RCC 7860 (cell line): ENCODE measurements around the gene E4F1.
"Not testable (repeated sequence)": the region's sequence is repeated elsewhere in the genome, so short reads cannot be mapped to it uniquely, and the experiment has no call there.

Source experiments
- DNase-seq: peaks from one replicate; pipeline ENCODE4 v3.0.0-alpha.2; 2015; ENCODE audit warnings: low spot score
- FAIRE-seq: peaks from 2 replicates; lab custom pipeline; 2012; peaks lifted over from hg19 to GRCh38; lab: Jason Lieb, UNC

E4F1 gene

DNA sequence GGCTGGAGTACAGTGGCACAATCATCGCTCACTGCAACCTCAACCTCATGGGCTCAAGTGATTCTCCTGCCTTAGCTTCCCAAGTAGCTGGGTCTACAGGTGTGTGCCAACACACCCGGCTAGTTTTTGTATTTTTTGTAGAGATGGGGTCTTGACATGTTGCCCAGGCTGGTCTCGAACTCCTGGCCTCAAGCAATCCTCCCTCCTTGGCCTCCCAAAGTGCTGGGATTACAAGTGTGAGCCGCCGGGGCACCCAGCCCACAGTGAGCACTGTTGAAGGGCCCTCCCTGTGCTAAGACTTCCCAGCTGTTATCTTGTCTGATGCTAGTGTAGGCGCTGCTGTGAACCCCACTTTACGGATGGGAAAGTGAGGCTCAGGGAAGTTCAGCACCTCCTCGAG is 35.0 kb upstream of the E4F1 start:
- no peak for FAIRE-seq
- no peak for DNase-seq

DNA sequence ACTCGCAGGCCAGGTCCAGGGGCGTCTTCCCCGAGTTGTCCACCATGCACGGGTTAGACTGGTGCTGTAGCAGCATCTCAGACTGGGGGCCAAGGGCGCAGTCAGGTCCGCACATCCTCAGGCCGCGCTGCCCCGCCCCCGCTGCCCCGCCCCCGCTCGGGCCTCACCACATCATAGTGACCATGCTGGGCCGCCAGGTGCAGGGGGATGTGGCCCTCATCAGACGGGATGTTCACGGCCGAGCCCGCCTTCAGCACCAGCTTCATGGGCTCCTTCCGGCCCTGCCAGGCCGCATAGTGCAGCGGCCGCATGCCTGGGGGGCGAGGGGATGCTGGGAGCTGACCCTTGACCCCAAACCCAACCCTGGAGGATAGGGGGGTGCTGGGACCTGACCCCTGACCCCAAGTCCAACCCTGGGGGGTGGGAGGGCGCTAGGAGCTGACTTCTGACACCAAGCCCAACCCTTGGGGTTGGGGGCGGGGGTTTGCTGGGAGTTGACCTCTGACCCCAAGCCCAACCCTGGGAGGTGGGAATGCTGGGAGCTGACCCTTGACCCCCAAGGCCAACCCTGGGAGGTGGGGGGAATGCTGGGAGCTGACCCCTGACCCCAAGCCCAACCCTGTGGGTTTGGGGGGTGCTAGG is 34.0 kb upstream of the E4F1 start:
- no peak for FAIRE-seq
- no peak for DNase-seq

DNA sequence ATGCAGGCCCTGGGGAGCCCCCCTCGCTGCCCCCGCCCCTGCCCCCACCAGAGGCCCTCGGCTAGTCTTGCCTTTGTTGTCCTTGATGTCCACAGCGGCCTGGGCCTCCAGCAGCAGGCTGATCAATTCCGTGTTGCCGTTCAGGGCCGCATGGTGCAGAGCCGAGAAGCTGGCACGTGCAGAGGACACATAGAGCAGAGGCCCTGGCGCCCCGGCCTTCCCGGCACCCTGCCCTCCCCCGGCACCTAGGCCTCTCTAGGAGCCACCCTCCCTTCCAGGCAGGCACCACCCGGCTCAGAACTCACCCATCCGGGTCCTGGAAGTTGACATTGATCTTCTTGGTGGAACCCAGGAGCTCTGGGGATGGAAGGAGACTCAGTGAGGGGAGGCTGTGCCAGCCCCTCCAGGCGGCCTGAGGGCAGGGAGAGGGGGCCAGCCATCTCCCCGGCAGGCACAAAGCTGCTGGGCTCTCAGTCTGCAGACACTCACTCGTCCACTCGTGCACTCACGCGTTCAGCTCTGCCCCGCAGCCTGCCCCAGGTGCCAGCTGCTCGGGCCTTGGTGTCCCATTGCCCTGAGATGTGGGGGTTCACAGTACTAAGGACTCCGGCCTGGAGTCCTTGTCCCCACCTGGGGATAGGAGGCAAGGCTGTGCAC is 33.3 kb upstream of the E4F1 start:
- no peak for DNase-seq
- FAIRE-seq: no peak

DNA sequence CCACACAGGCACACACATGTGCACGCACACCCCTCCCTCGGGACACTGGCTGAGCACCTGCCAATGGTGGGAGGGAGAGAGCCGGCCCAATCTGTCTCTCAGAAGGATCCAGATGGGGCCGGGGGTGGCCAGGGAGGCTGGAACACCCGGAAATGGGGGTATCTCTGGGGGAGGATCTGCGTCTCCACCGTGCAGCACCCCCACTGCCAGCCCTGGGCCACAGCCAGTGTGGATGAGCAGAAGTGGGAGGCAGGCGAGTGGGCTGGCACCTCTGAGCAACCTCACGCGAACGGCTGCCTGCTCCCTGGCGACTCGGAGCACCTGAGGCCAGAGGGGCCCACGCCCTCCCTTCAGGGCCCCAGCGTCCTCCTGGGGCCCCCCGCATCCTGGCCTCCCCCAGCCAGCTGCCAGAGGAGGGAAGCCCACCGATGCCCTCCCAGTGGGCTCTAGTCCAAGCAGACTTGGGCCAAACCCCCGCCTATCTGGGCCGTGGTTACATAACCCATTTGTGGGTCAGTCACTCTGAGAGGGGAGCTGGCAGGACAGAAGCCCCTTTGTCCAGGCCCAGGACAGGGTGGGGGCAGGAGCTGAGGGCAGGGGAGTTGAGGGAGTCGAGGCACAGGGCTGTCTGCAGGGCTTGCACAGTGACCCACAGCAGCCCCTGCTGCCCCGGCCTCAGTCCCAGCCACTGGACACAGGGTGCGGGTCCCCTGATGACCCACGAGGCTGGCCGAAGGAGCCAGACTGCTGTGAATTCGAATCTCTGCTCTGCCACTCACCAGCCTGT is 32.5 kb upstream of the E4F1 start:
- no peak for FAIRE-seq

DNA sequence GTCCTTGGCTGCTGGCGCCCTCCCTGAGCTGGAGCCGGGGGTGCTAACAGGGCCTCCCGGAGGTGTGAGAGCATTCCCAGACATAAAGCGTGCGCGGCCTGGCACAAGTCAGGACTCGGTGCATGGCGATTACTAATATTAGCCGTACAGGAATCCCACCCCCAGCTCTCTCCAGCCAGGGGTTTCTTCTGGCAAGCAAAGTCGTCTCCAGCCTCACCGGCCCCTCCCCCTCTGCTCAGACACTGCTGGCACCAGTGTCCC is 32.0 kb upstream of the E4F1 start:
- FAIRE-seq (no peak), DNase-seq (no peak)

More for the DNA sequence above, 32.5 kb upstream of the E4F1 start:
- no peak for DNase-seq

DNA sequence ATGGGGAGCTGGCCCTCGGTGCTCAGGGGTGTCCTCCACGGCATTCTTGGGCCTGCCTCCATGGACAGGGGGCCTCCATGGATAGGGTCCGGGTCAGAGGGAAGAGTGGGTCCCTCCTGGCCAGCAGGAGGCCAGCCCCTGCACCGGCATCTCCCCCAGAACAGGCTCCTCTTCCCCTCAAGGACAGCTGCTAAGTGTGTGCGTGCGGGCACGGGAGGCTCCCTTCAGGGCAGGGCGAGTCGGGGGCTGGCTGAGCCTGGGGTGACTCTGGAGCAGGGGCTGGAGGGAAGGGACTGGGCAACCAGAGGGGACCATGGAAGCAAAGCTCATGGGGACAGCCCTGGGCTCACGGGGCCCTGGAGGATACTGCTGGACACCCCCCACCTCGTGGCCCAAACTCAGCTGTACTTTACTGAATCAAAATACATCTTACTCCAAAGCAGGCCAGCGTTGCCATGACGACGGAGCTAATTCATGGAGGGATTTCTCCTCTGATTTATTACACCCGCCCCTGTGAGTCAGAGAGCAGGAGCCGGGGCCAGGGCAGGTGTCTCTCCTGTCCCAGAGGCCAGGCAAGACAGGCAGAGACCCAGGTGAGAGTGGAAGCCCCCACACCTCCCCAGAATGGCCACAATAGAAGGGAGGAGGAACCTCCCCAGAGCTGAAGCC is 29.1 kb upstream of the E4F1 start:
- peak; percentile 45 for DNase-seq

DNA sequence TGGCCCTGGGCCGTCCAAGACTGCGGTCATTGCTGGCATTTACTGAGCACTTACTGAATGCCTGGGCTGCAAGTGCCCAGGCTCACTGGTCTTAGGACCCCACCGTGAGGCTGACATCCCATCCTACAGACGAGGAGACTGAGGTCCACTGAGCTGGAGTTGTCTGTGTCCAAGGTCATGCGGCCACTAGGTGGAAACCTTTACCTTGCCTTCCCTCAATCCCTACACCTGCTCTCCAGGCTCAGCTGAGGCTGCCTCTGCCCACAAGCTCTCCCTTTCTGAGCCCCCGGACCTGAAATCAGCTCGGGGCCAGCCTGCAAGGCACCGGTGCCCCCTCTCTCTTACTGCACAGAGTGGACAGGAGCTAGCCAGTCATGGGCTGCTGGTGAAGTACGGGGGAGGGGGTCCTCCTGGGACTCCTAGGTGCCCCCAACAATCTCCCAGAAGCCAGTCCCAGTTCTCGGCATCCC is 28.5 kb upstream of the E4F1 start:
- FAIRE-seq: no peak
- peak; percentile 57 for DNase-seq

More for the DNA sequence above, 29.1 kb upstream of the E4F1 start:
- no peak for FAIRE-seq

DNA sequence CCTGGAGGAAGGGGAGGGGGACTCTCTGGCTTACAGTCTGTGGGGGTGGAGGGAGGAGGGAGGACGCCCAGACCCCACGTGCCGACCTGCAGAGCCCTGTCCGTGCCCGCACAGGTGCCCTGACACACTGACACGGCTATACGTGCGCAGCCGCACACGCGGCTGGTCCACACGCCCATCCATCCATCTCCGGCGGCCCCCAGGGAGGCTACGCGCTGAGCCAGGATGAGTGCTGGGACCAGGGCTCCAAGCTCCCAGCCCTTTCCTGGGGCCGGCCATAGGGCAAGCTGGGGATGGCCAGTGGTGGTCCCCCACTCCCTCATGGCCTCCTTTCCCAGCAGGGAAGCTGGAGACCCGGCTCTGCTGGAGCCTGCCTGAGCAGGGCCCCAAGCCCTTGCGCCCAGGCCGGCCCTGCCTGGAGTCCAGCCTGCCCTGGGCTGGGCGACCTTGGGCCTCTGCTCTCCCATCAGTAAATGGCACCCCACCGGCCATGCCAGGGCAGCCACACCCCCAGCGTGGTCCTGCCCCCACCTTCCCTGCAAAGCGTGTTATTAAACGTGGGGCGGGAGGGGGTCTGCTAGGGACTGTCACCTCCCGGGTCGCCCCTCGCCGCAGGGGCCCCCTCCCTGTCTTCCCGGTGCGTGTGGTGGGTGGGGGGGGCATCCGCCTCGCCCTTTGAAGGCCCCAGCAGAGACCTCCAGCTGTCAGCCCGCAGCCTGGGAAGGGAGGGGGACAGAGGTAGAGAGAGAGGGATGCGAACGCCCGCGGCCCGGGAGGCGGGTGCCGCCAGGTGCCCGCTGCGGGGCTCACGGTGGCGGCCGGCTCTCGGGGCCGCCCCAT is 27.8 kb upstream of the E4F1 start:
- DNase-seq: no peak
- no peak for FAIRE-seq

DNA sequence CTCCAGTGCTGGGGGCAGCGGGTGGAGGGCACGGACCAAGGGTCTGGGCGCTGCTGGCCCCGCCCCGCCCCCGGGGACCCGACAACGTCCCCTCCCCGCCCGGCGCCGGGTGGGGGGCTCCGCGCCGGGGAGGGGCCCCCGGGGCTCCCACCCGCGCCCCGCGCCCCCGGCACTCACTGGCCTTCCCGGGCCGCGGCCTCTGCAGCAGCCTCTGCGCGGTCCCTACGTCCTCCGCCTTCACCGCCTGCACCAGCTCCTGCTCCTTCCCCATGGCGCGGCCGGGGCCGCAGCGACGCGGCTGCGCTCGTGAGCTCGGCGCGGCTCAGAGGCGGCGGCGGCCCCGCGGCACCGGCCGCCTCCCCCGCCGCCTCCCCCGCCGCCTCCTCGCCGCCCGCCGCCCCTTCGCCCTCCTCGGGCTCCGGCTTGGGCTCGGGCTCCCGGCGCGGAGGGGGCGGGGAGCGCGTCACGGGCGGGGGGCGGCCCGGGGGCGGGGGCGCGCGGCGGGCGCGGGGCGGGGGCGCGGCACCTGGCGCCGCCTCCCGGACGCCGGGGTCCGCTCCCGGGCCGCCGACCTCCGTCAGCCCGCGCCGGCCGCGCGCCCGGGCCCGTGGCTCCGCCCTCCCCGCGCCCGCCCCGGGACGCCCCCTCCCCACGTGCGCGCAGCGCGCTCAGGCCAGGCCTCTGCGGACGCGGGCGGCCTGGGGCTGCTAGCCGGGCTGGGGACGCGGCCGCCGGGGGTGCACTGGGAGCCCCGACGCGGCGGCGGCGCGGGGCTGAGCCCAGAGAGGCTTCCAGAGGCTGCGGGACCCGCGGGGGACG is 27.0 kb upstream of the E4F1 start, which contains the start of gene CASKIN1:
Gene CASKIN1, minus strand, starts transcription at position 444 of the 819 bp plus-strand sequence. Its CDS starts 173 bp downstream, at position 271.
- no peak for FAIRE-seq
- DNase-seq: no peak

DNA sequence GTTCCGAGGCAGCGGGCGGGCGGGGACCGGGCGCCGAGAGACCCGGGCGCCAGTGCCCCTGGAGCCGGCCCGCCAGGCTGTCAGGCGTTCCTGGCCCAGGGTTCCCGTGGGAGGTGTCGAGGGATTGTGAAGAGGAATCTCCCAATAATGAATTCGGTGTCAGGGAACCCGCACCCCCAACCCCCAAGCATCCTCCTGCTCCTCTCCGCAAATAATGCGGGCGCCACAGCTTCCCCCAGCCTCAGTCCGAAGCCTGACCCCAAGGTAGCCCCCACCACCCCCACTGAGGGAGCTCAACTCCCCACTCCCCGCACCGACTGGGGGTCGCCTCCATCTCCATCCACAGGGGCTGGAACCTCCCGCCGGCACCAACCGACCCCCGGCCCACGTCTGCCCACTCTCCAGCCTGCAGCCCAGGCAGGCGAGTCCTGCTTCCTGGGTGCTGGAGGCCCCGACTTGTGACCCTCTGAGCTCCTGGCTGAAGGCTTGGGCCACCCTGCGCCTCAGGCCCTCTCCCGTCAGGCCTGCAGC is 26.3 kb upstream of the E4F1 start:
- FAIRE-seq (no peak), DNase-seq (no peak)

DNA sequence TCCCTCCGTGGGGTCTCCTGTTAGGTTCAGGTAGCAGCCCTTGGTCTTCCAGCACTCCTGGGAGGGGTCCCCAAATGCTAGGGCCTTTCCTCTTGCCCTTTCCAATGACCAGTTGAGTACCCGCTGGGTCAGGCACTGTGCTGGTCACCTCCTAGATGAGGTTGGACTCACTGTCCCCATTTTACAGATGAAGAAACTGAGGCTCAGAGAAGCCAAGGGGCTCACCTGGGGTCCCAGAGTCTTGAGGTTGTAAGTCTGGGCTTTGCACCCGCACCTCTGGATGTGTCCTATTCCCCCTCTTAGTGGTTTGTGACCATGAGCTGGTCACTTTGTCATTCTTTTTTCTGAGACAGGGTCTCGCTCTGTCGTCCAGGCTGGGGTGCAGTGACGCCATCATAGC is 25.6 kb upstream of the E4F1 start:
- no peak for DNase-seq
- FAIRE-seq: no peak

DNA sequence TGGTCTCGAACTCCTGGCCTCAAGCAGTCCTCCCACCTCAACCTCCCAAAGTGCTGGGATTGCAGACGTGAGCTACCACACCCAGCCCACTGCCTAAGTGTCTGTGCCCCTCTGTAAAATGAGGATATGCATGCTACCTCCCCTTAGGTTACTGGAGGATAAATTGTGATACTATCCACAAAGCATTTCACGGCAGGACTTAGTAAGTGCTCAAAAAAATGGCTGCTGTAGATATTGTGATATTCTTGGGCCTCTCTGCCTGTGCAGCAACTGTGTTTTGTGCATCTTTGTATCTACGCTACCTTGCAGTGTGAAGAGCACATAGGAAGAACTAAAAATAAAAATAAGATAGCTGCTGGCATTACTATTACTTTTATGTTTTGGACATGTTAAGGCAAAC is 25.1 kb upstream of the E4F1 start:
- DNase-seq: no peak
- no peak for FAIRE-seq

DNA sequence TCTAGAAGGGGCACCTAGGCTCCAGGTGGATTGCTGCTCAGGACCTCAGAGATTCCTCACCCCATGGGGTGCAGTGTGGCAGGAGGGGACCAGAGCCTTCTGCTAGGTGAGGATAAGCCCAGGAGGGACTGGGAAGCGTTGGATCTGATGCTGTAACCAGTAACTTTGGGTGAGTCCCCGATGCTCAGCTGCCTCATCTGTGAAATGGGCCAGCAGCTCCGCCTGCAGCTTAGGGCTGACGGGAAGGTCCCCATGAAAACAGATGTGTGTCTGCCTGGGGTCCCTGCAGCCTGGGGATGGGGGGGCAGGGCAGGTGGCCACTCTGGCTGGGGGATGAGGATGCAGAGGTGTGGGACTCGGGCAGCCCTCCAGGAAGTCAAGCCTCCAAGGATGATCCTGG is 24.3 kb upstream of the E4F1 start:
- no peak for FAIRE-seq
- no peak for DNase-seq

DNA sequence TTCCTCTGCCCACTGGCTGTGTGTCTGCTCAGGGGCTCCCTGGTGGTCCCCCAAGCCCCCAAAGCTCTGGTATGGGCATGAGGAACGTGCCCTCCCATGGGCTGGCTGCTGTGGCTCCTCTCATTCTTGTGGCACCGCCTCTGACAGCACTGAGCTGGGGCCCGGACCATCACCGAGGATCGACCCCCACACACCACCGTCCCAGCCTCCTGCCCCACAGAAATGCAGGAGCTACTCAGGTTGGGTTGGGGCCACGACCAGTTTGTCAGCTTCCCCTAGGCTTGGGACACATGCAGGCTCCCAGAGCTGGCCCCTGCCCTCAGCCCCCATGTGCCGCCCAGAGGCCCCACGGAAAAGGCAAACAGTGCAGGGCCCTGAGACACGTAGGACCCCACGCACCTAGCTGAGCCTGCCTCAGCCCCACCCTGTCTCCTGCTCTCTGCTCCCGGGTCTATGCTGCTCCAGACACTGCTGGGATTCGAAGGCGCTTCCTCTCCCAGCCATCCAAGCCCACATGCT is 23.7 kb upstream of the E4F1 start:
- no peak for FAIRE-seq

DNA sequence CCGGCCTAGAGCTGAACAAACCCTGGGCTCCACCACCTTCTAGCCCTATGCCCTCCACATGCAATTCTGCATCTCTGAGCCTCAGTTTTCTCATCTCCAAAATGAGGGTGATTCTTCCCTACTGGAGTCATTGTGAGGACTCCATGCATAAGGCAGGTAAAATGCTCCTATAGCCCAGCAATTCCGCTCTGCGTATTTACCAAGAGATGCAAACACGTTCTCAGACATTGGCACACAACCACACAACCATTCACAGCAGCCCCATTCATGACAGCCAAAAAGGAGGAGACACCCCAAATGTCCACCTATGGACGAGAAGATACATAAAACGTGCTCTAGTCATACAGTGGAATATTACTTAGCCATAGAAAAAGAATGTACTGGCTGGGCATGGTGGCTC is 23.1 kb upstream of the E4F1 start:
- DNase-seq (no peak), FAIRE-seq (no peak)

More for the DNA sequence above, 23.7 kb upstream of the E4F1 start:
- DNase-seq: no peak

DNA sequence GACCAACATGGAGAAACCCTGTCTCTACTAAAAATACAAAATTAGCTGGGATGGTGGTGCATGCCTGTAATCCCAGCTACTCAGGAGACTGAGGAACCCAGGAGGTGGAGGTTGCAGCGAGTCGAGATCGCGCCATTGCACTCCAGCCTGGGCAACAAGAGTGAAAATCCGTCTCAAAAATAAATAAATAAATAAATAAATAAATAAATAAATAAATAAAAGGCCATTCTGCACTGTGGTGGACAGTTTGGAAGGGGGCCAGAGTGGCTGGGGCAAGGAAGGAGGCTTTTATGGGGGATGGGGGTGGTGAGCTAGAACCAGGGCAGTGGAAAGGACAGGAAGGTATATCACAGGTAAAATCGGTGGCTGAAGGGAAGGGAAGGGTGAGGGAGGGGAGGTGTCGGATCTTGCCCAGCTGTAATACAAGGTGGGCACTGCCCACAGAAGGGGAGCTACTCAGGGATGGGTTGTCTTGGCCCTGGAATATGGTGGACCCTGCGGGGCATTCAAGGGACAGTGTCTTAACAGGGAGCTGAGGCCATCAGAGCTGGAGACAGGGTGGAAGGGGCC is 20.2 kb upstream of the E4F1 start:
- FAIRE-seq: not testable (repeated sequence)

DNA sequence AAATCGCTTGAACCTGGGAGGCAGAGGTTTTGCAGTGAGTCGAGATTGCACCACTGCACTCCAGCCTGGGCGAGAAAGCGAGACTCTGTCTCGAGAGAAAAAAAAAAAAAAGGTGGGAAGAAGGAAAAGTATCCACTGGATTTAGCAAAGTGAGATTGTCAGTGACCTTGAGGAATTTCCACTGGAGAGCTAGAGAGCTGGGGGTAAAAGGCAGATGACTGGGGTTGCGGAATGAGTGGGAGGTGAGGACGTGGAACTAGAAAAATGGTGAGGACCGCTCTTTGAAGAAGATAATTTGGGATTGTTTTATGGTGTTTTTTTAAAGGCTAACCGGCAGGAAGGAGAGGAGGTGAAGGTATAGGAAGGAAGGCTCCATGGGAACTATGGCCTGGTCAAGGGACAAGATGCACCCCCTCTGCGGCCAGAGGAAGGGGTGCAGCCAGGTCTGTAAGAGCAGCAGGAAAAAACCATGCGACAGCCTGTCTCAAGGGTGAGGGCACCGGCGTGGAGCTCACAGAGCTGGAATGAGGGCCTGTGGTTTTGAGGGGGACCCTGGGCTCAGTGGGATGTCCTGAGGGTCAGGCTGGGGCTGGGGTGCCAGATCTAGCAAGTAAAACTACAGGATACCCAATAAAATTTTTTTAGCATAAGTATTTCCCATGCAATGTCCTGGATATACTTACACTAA is 18.8 kb upstream of the E4F1 start:
- FAIRE-seq (no peak), DNase-seq (no peak)

More for the DNA sequence above, 20.2 kb upstream of the E4F1 start:
- not testable (repeated sequence) for DNase-seq
